Liver (tissue), 3 donors: ENCODE data around the gene ANKS1A.

ENCODE experiments used
- ATF3 ChIP-seq: IDR thresholded peaks from 2 replicates; pipeline ENCODE4 v1.6.1; 2016; ENCODE audit warnings: antibody characterized with exemption
- EGR1 ChIP-seq, 2 donors: IDR thresholded peaks; 2 replicates each; pipeline ENCODE4 v1.6.1; 2016 to 2018; ENCODE audit warnings: antibody characterized with exemption in 2 of 2, low read depth in 2 of 2
- FOXA1 ChIP-seq: IDR thresholded peaks from 2 replicates; pipeline ENCODE4 v1.6.1; 2016; ENCODE audit warnings: antibody characterized with exemption
- GABPA ChIP-seq, 2 donors: IDR thresholded peaks in 1 of 2; conservative IDR thresholded peaks in 1 of 2; 2 replicates each; pipeline ENCODE4 v1.6.1; 2016; ENCODE audit warnings: antibody characterized with exemption in 2 of 2, mild to moderate bottlenecking in 1 of 2, moderate library complexity in 1 of 2
- JUND ChIP-seq, 2 donors: IDR thresholded peaks; 2 replicates each; pipeline ENCODE4 v1.6.1; 2016; ENCODE audit warnings: antibody characterized with exemption in 2 of 2
- MAX ChIP-seq: IDR thresholded peaks from 2 replicates; pipeline ENCODE4 v1.6.1; 2016; ENCODE audit warnings: antibody characterized with exemption
- RAD21 ChIP-seq, 2 donors: IDR thresholded peaks; 2 replicates each; pipeline ENCODE4 v1.6.1; 2016; ENCODE audit warnings: antibody characterized with exemption in 2 of 2, mild to moderate bottlenecking in 2 of 2
- RXRA ChIP-seq, 2 donors: IDR thresholded peaks; 2 replicates each; pipeline ENCODE4 v1.6.1; 2017 to 2018; ENCODE audit warnings: antibody characterized with exemption in 2 of 2, mild to moderate bottlenecking in 1 of 2
- SP1 ChIP-seq: IDR thresholded peaks from 2 replicates; pipeline ENCODE4 v1.6.1; 2018; ENCODE audit warnings: antibody characterized with exemption, mild to moderate bottlenecking
- TAF1 ChIP-seq: conservative IDR thresholded peaks from 2 replicates; pipeline ENCODE4 v1.6.1; 2016; ENCODE audit warnings: antibody characterized with exemption, mild to moderate bottlenecking
- YY1 ChIP-seq: IDR thresholded peaks from 2 replicates; pipeline ENCODE4 v1.6.1; 2016; ENCODE audit warnings: antibody characterized with exemption, mild to moderate bottlenecking
- TF ChIP-seq, protein P1 (sequence below): IDR thresholded peaks from 2 replicates; pipeline ENCODE4 v1.6.1; 2016; ENCODE audit warnings: antibody characterized with exemption, mild to moderate bottlenecking
- TF ChIP-seq, protein P2 (sequence below): fragments of 150-350 bp; IDR thresholded peaks from 2 replicates; pipeline ENCODE4 v1.5.1; 2017; ENCODE audit warnings: improper control_type of control experiment, low read depth, low read length; ENCODE audit not compliant: missing input control
- TF ChIP-seq, protein P3 (sequence below): IDR thresholded peaks from 2 replicates; pipeline ENCODE4 v1.6.1; 2016; ENCODE audit warnings: antibody characterized with exemption
- donor health status: healthy.
- donor health status: healthy.

- TF ChIP-seq, protein P1, sequence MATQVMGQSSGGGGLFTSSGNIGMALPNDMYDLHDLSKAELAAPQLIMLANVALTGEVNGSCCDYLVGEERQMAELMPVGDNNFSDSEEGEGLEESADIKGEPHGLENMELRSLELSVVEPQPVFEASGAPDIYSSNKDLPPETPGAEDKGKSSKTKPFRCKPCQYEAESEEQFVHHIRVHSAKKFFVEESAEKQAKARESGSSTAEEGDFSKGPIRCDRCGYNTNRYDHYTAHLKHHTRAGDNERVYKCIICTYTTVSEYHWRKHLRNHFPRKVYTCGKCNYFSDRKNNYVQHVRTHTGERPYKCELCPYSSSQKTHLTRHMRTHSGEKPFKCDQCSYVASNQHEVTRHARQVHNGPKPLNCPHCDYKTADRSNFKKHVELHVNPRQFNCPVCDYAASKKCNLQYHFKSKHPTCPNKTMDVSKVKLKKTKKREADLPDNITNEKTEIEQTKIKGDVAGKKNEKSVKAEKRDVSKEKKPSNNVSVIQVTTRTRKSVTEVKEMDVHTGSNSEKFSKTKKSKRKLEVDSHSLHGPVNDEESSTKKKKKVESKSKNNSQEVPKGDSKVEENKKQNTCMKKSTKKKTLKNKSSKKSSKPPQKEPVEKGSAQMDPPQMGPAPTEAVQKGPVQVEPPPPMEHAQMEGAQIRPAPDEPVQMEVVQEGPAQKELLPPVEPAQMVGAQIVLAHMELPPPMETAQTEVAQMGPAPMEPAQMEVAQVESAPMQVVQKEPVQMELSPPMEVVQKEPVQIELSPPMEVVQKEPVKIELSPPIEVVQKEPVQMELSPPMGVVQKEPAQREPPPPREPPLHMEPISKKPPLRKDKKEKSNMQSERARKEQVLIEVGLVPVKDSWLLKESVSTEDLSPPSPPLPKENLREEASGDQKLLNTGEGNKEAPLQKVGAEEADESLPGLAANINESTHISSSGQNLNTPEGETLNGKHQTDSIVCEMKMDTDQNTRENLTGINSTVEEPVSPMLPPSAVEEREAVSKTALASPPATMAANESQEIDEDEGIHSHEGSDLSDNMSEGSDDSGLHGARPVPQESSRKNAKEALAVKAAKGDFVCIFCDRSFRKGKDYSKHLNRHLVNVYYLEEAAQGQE = no peak
- TF ChIP-seq ATF3 (no peak), RAD21 (IDR thresholded peaks at IDR 0.05) (no peak), FOXA1 (no peak), SP1 (no peak), JUND (IDR thresholded peaks at IDR 0.05) (no peak), GABPA (IDR thresholded peaks at IDR 0.05 in 1 of 2, conservative IDR thresholded peaks at IDR 0.05 in 1 of 2) (no peak), RXRA (IDR thresholded peaks at IDR 0.05) (no peak), TAF1 (no peak), MAX (no peak), EGR1 (IDR thresholded peaks at IDR 0.05; ENCODE audit: low read depth in 2 of 2) (no peak), YY1 (no peak)
- TF ChIP-seq, protein P2, sequence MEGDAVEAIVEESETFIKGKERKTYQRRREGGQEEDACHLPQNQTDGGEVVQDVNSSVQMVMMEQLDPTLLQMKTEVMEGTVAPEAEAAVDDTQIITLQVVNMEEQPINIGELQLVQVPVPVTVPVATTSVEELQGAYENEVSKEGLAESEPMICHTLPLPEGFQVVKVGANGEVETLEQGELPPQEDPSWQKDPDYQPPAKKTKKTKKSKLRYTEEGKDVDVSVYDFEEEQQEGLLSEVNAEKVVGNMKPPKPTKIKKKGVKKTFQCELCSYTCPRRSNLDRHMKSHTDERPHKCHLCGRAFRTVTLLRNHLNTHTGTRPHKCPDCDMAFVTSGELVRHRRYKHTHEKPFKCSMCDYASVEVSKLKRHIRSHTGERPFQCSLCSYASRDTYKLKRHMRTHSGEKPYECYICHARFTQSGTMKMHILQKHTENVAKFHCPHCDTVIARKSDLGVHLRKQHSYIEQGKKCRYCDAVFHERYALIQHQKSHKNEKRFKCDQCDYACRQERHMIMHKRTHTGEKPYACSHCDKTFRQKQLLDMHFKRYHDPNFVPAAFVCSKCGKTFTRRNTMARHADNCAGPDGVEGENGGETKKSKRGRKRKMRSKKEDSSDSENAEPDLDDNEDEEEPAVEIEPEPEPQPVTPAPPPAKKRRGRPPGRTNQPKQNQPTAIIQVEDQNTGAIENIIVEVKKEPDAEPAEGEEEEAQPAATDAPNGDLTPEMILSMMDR = no peak
- TF ChIP-seq, protein P3, sequence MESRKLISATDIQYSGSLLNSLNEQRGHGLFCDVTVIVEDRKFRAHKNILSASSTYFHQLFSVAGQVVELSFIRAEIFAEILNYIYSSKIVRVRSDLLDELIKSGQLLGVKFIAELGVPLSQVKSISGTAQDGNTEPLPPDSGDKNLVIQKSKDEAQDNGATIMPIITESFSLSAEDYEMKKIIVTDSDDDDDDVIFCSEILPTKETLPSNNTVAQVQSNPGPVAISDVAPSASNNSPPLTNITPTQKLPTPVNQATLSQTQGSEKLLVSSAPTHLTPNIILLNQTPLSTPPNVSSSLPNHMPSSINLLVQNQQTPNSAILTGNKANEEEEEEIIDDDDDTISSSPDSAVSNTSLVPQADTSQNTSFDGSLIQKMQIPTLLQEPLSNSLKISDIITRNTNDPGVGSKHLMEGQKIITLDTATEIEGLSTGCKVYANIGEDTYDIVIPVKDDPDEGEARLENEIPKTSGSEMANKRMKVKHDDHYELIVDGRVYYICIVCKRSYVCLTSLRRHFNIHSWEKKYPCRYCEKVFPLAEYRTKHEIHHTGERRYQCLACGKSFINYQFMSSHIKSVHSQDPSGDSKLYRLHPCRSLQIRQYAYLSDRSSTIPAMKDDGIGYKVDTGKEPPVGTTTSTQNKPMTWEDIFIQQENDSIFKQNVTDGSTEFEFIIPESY = no peak
These were observed 193.8 kb downstream of the ANKS1A start for GRCh38 chr6:35082733-35083403.
